ENCODE data around the gene KDM1B.

DNA sequence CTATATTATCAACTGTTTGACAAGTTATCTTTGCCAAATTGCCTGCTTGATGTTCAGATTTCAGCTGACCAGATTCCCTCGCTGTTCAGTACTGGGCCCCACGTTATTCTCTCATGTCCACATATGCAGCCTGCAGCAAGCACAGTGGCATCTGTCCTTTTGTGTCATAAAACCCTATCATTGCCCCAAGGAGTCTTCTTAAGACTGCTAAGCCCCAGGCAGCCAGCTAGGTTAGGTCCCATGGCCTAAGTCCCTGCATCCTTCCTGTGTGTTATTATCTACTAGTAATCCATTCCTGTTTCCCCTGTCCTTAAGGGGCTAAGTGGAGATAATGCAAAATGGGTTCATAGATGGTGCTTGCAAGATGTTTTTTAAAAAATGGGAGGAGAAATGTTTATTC is 7.2 kb downstream of the KDM1B start:
- TF ChIP-seq CTCF (conservative IDR thresholded peaks at IDR 0.05; ENCODE audit: low read depth, low read length), result no peak
- no peak for TF ChIP-seq EZH2 (IDR thresholded peaks at IDR 0.05; ENCODE audit: borderline replicate concordance, low read depth, low read length, poor library complexity, severe bottlenecking)

Measured in A673 (cell line).